Activated B cell treated with CpG ODN at 0.5 μM for 24 hours (primary cell): ENCODE measurements around the gene DPH7. TPM values are rescaled to one million over a fixed set of nuclear protein-coding genes. Genes with fewer than 3 reads are reported as not detected.

Source experiments
- ATAC-seq: fragments of 200-7000 bp; cut with Tn5 transposase; one replicate; pipeline ENCODE4 v1.10.0; 2021; ENCODE audit warnings: low read depth, mild to moderate bottlenecking, moderate library complexity
- CTCF ChIA-PET: fragments of 350-600 bp; sonication (Branson Sonifier 250); formaldehyde crosslinking; loops from one replicate; lab custom pipeline; 2021; ENCODE audit warnings: antibody characterized with exemption; lab: Charles Lee
- POLR2A ChIA-PET: fragments of 350-600 bp; sonication (Branson Sonifier 250); formaldehyde crosslinking; loops from one replicate; lab custom pipeline; 2021; ENCODE audit warnings: antibody characterized with exemption; lab: Charles Lee
- DNase-seq: peaks from one replicate; pipeline ENCODE4 v3.0.0; 2022
- H3K27ac Mint-ChIP-seq: one replicate; pipeline ENCODE4 v1.8.0; 2020; ENCODE audit warnings: mixed read lengths
- H3K27me3 Mint-ChIP-seq: one replicate; pipeline ENCODE4 v1.8.0; 2021; ENCODE audit warnings: mixed read lengths
- H3K36me3 Mint-ChIP-seq: one replicate; pipeline ENCODE4 v1.8.0; 2021; ENCODE audit warnings: low read depth, mixed read lengths
- H3K4me1 Mint-ChIP-seq: one replicate; pipeline ENCODE4 v1.8.0; 2021; ENCODE audit warnings: mixed read lengths
- H3K4me3 Mint-ChIP-seq: one replicate; pipeline ENCODE4 v1.8.0; 2020; ENCODE audit warnings: mild to moderate bottlenecking, mixed read lengths
- H3K9me3 Mint-ChIP-seq: one replicate; pipeline ENCODE4 v1.8.0; 2020; ENCODE audit warnings: mixed read lengths
- intact Hi-C: fragments of 100-400 bp; cut with micrococcal nuclease; formaldehyde crosslinking; loops from one replicate; pipeline ENCODE4 v1.15.1; 2024
- total RNA-seq: library from RNA; stranded (reverse); gene quantifications from 2 replicates; pipeline ENCODE4 v1.2.3, GENCODE V29; 2022
- TF ChIP-seq, protein P1 (sequence below): fragments of 200-600 bp; IDR thresholded peaks from one replicate; pipeline ENCODE4 v1.8.0; 2022; ENCODE audit warnings: antibody characterized with exemption, mild to moderate bottlenecking

The DPH7 gene
- total RNA-seq, 1 donor from 2014 or later: 43.0 TPM

DNA sequence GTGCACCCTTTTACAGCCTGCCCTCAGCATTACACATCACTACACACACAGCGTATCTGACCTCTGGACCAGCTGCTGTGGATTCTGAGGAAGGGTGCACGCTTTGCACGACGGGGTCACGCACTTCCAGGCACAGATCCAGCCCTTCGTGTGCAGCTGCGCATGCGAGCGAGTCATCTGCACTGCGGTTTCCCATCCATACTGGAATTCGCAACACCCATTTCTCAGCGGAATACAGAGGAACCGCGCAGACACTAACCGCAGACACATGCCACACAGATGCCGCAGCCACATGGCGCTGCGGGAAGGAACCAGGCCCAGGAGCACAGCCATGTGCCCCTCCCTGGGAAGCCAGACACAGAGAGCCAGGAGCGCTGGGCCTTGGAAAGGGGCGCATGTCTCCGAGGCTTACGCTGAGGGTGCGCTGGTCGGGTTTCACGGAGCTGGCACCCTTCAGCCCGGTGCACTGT is 72.0 kb downstream of the DPH7 start:
- ChIA-PET POLR2A (no interaction called here), CTCF (no interaction called here)
- H3K27ac Mint-ChIP-seq: no peak overlapping the region
- H3K9me3 Mint-ChIP-seq: no peaks in the 10 kb centered on the region
- no peak for DNase-seq
- intact Hi-C loops: no loop called here
- no peak for ATAC-seq
- H3K4me3 Mint-ChIP-seq: no peak overlapping the region
- peaks cover 7% of the 10 kb centered on the region for H3K36me3 Mint-ChIP-seq
- H3K4me1 Mint-ChIP-seq: peaks cover 3% of the 10 kb centered on the region
- TF ChIP-seq, protein P1, sequence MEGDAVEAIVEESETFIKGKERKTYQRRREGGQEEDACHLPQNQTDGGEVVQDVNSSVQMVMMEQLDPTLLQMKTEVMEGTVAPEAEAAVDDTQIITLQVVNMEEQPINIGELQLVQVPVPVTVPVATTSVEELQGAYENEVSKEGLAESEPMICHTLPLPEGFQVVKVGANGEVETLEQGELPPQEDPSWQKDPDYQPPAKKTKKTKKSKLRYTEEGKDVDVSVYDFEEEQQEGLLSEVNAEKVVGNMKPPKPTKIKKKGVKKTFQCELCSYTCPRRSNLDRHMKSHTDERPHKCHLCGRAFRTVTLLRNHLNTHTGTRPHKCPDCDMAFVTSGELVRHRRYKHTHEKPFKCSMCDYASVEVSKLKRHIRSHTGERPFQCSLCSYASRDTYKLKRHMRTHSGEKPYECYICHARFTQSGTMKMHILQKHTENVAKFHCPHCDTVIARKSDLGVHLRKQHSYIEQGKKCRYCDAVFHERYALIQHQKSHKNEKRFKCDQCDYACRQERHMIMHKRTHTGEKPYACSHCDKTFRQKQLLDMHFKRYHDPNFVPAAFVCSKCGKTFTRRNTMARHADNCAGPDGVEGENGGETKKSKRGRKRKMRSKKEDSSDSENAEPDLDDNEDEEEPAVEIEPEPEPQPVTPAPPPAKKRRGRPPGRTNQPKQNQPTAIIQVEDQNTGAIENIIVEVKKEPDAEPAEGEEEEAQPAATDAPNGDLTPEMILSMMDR: no peak
- H3K27me3 Mint-ChIP-seq: no peaks in the 10 kb centered on the region

GRCh38 chr9:137506274-137506673 is 72.5 kb downstream of the DPH7 start:
- no peak overlapping the region for H3K4me3 Mint-ChIP-seq
- no peaks in the 10 kb centered on the region for H3K27me3 Mint-ChIP-seq

GRCh38 chr9:137505421-137506140 is 73.1 kb downstream of the DPH7 start:
- intact Hi-C loops: no loop called here
- Mint-ChIP-seq H3K27me3 (no peaks in the 10 kb centered on the region), H3K27ac (no peak overlapping the region), H3K9me3 (no peaks in the 10 kb centered on the region), H3K4me1 (peaks cover 3% of the 10 kb centered on the region), H3K4me3 (no peak overlapping the region), H3K36me3 (peaks cover 7% of the 10 kb centered on the region)
- ChIA-PET POLR2A (interaction anchor here (0.7 kb wide), 1 partner anchor 625 kb away, joined by 7 read pairs; no protein-coding TSS in a partner anchor), CTCF (no interaction called here)
- ATAC-seq (no peak), DNase-seq (no peak)
- TF ChIP-seq, protein P1: no peak

More at GRCh38 chr9:137506274-137506673, 72.5 kb downstream of the DPH7 start:
- Mint-ChIP-seq H3K9me3 (no peaks in the 10 kb centered on the region), H3K36me3 (peaks cover 7% of the 10 kb centered on the region), H3K27ac (no peak overlapping the region), H3K4me1 (peaks cover 3% of the 10 kb centered on the region)
- ChIA-PET POLR2A (no interaction called here), CTCF (no interaction called here)
- no peak for DNase-seq
- ATAC-seq: no peak
- intact Hi-C loops: no loop called here
- TF ChIP-seq, protein P1: no peak

Other genes with a start within 250 kb of the DPH7 start
- gene EXD3, start 155.8 kb downstream of the DPH7 start, total RNA-seq: 8.4 and 12.8 TPM in 2 replicates
- gene NOXA1, start 155.5 kb downstream of the DPH7 start, total RNA-seq: 2.6 and 3.9 TPM in 2 replicates
- not detected in 2 replicates for gene ENTPD8, start 137.6 kb downstream of the DPH7 start, total RNA-seq
- 22.5 and 24.7 TPM in 2 replicates for gene NSMF, start 119.6 kb downstream of the DPH7 start, total RNA-seq
- 5.5 and 6.1 TPM in 2 replicates for gene PNPLA7, start 28.5 kb downstream of the DPH7 start, total RNA-seq
- 26.0 and 32.9 TPM in 2 replicates for gene MRPL41, start 27.0 kb downstream of the DPH7 start, total RNA-seq
- gene ZMYND19, start 11.6 kb upstream of the DPH7 start, total RNA-seq: 21.9 and 25.1 TPM in 2 replicates
- 56.9 and 58.3 TPM in 2 replicates for gene ARRDC1, start 26.8 kb upstream of the DPH7 start, total RNA-seq
- gene EHMT1, start 40.1 kb upstream of the DPH7 start, total RNA-seq: 157 and 163 TPM in 2 replicates